Stimulated activated naive CD4-positive, alpha-beta T cell (primary cell): ENCODE measurements around the gene TPRG1L.

Source experiments
- DNase-seq, 6 experiments: peaks; one replicate each; lab custom pipeline; 2025; lab: John Stamatoyannopoulos, UW

TPRG1L gene

DNA sequence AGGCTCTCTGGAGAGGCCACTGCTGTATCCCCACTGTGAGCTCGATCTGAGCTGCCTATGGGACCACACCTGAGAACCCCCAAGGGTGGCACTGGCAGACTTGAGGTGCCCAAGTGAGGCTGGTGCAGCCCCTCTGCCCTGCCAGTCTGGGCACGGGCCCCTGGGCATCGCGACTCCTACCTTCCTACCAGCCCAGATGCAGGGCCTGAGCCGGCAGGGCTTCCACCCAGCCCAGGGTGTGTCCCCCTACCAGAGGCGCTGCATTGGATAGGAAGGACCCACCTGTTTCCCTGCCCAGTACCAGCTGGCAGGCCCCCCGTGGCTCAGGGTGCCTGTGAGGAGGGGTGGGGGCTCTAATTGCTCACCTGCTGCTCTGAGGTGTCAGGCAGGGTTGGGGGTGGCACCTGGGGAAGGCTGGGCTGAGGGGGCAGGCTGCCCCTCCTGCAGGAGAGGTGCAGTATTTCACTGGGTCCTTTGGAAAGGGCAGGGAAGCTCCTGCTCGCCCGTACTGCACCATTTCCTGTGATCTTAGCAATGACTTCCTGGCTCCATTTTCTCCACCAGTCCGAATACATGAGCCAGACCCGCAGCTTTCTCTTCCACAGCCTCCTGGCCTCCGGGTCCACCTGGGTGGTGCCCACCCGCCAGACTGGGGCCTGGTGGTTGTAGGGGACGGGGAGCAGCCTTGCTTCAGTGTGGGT is 39.3 kb downstream of the TPRG1L start:
- DNase-seq: no peak

GRCh38 chr1:3664700-3665375 is 40.0 kb downstream of the TPRG1L start:
- no peak for DNase-seq

GRCh38 chr1:3668148-3668547 is 43.3 kb downstream of the TPRG1L start:
- DNase-seq: no peak

DNA sequence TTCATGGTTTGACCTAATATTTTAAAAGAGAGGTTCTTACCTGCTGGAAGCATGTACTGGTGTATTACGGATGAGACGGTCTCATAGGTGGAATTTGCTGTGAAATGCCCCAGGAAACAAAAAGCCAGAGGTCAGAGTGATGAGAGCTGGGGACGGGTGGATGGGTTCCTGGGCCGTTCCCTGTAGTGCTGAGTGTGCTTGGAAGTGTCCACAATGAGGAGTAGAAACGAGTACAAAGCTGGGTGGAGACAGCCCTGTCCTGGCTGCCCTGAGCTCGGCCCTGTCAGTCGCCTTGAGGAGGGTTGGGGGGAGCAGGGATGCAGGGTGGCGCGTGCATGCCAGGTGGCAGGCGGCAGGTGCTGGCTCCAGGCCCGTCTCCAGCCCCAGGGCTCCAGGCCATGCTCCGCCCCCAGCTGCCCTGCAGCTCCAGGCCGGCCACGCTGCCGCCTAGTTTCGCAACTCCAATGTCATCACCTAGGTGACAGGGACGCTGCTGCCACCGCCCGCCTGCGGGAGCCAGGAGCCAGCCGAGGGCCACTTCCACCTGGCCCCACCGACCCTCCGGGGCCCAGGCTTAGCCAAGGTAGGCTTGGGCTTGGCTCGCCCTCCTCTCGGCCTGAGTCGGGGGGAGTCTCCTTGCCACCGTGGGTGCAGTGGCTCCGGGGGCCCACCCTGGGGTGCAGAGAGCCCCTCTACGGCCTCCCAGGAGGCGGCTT is 43.9 kb downstream of the TPRG1L start:
- no peak for DNase-seq

GRCh38 chr1:3669421-3669821 is 44.6 kb downstream of the TPRG1L start:
- DNase-seq: no peak

- DNase-seq: no peak
These were observed 45.2 kb downstream of the TPRG1L start for GRCh38 chr1:3669971-3670431.

DNA sequence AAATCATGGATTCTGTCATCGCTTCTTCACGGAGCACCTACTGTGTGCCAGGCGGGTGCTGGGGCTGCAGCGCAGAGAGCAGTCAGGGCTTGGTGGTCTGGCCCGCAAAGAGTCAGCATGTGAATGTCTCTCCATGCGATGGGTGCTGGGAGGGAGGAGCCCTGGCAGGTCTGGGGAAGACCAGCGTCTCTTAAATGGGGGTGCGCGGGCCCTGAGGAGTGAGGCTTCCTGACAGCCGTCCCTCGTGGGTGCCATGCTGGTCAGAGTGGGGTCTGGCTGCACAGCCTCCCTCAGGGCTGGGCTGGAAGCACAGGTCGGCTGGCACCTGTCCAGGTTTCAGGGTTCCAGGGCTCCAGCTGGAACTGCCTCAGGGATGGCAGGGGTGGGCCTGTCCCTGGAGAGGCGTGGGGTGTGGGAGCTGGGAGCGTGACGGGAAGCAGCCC is 46.0 kb downstream of the TPRG1L start:
- DNase-seq: no peak

DNA sequence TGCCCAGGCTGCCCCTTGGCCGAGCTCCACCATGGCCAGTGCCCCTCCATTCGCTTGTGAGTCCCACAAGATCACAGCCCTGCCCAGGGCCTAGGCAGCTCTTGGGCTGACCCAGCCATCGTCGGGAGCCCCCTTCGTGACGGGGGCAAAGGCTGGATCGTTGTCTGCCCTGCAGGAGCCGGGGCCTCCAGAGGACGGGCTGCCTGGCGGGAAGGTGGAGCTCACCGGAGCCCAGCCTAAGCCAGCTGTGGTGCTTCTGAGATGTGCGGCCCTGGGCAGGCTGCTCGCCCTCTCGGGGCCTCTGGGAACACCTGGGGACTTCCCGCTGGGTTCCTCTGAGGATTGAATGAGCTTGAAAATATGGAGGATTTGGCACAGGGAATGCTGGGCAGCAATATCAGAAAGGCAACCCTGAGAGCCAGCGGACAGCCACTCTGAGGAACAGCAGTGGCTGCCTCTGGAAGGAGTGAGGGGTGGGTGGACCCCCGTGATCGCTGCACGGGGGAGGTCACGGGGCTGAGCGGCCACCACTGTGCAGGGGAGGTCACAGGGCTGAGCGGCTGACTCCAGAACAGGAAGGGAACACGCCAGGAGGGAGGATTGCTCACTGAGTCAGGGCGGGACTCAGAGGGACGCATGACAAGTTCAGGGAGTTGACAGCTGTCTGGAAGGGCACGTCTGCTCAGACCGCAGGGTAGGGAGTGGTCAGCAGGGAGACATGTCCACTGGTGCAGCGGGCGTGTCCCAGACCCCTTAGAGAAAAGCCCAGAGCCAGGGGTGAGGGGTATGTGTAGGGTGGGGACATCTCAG is 46.8 kb downstream of the TPRG1L start:
- DNase-seq: no peak

GRCh38 chr1:3672231-3672970 is 47.6 kb downstream of the TPRG1L start:
- no peak for DNase-seq

GRCh38 chr1:3672971-3673361 is 48.2 kb downstream of the TPRG1L start:
- DNase-seq: no peak

- DNase-seq: no peak
These were observed 48.7 kb downstream of the TPRG1L start for GRCh38 chr1:3673381-3674099.

DNA sequence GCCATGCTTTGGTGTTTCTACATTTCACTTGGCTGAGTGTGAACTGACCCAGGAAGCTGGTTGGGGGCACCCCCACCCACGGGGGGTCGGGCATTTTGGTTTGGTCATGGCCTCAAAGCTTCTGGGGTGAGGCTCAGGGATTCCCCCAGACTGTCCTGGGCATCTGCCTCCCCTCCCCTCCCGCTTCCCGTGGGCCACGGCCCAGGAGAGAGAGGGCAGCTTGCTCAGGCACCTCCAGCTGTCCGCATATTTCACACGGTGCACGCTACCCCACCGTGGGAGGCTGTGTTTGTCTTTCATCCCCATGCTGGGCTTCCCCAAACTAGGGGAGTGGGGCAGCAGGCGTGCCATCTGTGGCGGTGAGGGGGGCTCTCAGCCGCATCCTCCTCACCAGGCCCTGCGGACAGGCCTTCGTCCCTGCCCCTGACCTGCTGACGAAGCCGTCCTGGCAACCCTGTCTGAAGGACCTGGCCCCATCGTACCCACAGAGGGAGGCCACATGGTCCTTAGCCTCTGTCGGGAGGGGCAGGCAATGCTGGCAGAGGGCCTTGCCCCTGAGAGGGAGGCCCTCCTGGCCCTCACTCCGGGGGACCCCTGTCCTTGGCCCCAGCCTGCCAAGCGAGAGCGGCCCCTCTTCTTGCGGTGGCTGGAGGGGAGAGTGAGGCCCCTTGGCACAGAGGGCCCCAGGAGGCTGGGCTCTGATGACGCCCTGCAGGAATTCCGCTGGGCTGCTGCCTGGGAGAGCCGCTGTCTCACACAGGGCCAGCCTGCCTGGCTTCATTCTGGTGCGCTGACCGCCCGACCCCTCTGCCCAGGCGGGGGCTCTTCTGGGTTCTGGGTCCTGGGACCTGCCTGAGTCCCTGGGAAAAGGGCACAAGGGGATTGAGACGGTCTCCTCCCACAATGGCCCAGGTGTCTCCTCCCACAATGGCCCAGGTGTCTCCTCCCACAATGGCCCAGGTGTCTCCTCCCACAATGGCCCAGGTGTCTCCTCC is 49.6 kb downstream of the TPRG1L start:
- no peak for DNase-seq

DNA sequence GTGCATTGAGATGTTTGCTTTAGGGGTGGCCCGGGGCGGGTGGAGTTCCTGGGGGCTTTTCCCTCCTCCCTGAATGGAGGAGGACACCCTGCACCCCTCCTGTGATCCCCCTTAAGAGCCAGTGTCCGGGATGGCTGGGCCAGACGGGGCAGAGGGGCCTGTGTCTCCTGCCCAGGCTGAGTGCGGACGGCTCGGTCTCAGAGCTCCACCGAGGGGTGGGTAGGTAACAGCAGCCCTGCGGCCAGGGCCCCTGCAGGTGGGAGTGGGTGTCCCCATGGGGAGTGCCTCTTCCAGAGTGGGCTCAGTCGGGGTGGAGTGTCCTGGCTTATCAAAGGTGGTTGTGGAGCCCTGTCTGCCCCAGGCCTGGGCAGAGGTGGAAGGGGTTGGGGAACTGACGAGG is 50.6 kb downstream of the TPRG1L start:
- no peak for DNase-seq

DNA sequence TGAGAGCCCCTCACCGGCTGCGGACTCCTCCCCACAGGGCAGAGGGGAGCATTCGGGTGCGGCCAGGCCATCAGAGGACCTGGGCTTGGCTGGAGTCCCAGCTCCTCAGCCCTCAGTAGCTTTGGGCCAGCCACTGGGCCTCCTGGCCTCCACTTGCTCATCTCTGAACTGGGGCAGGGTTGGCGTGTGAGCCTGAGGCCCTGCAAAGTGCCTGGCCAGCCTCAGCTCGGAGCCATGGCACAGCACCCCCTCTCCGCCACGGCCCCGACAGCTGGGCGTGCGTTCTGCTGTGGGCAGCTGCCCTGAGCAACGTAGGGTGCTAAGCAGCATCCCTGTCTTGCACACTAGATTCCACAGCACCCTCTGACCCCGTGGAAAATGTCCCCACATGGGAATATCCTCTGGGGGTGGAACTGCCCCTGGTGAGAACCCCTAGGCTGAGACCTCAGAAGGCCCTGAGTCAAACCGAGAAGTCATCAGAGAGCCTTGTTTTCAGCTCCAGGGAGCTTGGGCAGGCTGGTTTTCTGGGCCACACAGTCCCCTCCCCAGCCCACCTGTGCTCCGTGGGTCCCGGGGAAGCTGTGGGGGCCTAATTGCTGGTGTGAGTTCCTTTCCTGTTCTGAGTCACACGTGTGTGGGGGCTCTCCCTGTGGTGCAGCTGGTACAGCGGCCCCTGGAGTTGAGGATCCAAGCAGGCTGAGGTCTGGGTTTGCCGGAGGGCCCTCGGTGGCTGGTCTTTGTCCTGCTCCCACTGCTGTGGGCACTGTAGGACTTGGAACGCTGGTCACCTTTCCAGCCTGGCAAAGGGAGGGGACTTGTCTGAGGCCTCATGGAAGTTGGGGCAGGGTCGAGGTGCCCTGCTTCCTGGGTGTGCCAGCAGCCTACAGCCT is 52.0 kb downstream of the TPRG1L start:
- DNase-seq: no peak

- DNase-seq: no peak
These were observed 52.7 kb downstream of the TPRG1L start for GRCh38 chr1:3677484-3677883.

GRCh38 chr1:3678361-3679097 is 53.7 kb downstream of the TPRG1L start:
- no peak for DNase-seq

DNA sequence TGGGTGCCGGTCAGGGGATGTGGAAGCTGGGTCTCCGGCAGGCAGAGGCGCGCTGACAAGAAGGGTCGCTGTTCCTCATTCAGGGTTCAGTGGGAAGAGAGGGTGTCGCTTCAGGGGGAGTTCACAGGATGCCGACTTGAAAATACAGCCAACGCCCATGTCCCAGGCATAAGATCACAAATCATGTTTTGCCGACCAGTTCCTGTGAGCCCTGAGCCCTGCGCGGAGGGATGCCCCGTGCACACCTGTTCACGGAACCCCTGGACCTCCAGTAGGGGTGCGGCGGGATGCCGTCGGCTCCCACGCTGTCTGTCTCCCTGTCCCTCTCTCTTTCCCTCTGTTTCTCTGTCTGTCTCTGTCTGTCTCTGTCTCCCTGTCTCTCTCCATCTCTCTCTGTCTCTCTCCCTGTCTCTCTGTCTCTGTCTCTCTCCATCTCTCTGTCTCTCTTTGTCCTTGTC is 54.3 kb downstream of the TPRG1L start:
- DNase-seq: no peak
